Measurements from ENCODE around the gene TTN.

The TTN gene

DNA sequence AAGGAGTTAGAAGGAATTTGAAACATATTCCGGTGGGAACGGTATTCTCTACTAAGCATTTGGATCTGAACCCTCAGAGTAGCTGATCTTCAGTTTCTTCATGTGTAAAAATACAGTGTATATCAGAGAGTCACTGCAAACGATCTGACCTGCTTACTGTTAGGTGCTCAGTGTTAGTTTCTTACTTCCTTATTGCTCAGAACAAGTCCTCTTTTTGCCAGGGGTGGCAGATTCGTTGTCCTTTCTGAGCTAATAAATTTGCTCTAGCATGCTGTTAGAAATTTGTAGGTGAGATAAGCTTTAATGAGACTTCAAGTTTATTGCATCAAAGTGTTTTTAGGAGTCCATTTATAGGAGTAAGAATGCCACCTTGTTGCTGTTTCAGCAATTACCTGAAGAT, 311.2 kb downstream of the TTN start:
- H2AK5ac ChIP-seq (ENCODE audit: low read length, severe bottlenecking) = no peak overlapping the region
- peaks cover 13 to 95% of the 10 kb centered on the region in 2 experiments for H3K36me3 ChIP-seq (ENCODE audit: control insufficient read depth in 1 of 2, insufficient read depth in 2 of 2, low read depth in 1 of 2, low read length in 2 of 2)
- H3K27ac ChIP-seq (ENCODE audit: low read length, poor library complexity, severe bottlenecking) = no peak overlapping the region
- H3K4ac ChIP-seq (ENCODE audit: low read depth in 1 of 2, low read length in 2 of 2) = no peak overlapping the region
- no peak overlapping the region for H3K9ac ChIP-seq (ENCODE audit: low read length)
- no peak overlapping the region for H3K4me2 ChIP-seq (ENCODE audit: low read length, poor library complexity, severe bottlenecking)
- H2BK5ac ChIP-seq (ENCODE audit: low read depth, low read length, poor library complexity, severe bottlenecking) = no peak overlapping the region
- 98% methylated on average over 4 of the region's 4 CpGs for WGBS
- H3K18ac ChIP-seq (ENCODE audit: low read depth in 1 of 2, low read length in 2 of 2) = no peak overlapping the region
- DNase-seq = no peak
- H3K23ac ChIP-seq (ENCODE audit: low read length in 2 of 2) = no peak overlapping the region
- no peaks in the 10 kb centered on the region for H3K27me3 ChIP-seq (ENCODE audit: control insufficient read depth in 1 of 2, insufficient read depth in 1 of 2, low read length in 2 of 2)
- no peaks in the 10 kb centered on the region for H3K4me1 ChIP-seq (ENCODE audit: control insufficient read depth, insufficient read depth, low read depth, low read length)
- no peak overlapping the region for H2BK12ac ChIP-seq (ENCODE audit: low read length in 2 of 2)
- H2BK120ac ChIP-seq (ENCODE audit: low read depth, low read length) = no peak overlapping the region
- no peak overlapping the region for H3K4me3 ChIP-seq (ENCODE audit: insufficient read depth in 1 of 2, low read depth in 1 of 2, low read length in 2 of 2)
- H2AFZ ChIP-seq (ENCODE audit: low read depth, low read length) = no peak overlapping the region
- H3K79me1 ChIP-seq (replicated peaks; ENCODE audit: low read length, poor library complexity, severe bottlenecking) = peaks cover 11% of the 10 kb centered on the region
- H3K14ac ChIP-seq (ENCODE audit: low read length in 2 of 2) = no peak overlapping the region
- no peak overlapping the region for H4K8ac ChIP-seq (ENCODE audit: low read length)
- no peaks in the 10 kb centered on the region for H3K9me3 ChIP-seq (ENCODE audit: control insufficient read depth, low read length)
- H4K91ac ChIP-seq (ENCODE audit: low read length) = no peak overlapping the region
- no peak overlapping the region for H2BK15ac ChIP-seq (ENCODE audit: low read depth, poor library complexity, severe bottlenecking)

DNA sequence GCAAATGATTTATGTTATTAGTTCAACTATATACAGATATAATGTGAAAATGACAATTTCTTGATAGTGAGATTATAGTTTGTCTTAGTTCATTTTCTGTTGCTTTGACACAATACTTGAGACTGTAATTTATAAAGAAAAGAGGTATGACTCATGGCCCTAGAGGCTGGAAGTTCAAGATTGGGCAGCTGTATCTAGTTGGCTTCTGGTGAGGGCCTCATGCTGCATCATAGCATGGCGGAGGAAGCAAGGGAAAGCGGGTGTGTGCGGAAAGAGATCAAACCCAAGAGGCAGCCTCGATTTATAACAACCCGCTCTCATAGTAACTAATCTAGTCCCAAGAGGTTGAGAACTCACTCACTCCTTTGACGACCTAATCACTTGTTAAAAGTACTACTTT, 315.6 kb downstream of the TTN start:
- Histone ChIP-seq H3K27me3 (ENCODE audit: control insufficient read depth in 1 of 2, insufficient read depth in 1 of 2, low read length in 2 of 2) (no peaks in the 10 kb centered on the region), H3K23ac (ENCODE audit: low read length in 2 of 2) (no peak overlapping the region), H4K8ac (ENCODE audit: low read length) (no peak overlapping the region), H2BK15ac (ENCODE audit: low read depth, poor library complexity, severe bottlenecking) (no peak overlapping the region), H3K9me3 (ENCODE audit: control insufficient read depth, low read length) (no peaks in the 10 kb centered on the region), H3K4me1 (ENCODE audit: control insufficient read depth, insufficient read depth, low read depth, low read length) (no peaks in the 10 kb centered on the region), H3K27ac (ENCODE audit: low read length, poor library complexity, severe bottlenecking) (no peak overlapping the region), H2AK5ac (ENCODE audit: low read length, severe bottlenecking) (no peak overlapping the region), H3K36me3 (ENCODE audit: control insufficient read depth in 1 of 2, insufficient read depth in 2 of 2, low read depth in 1 of 2, low read length in 2 of 2) (peaks cover 10 to 78% of the 10 kb centered on the region in 2 experiments), H2BK12ac (ENCODE audit: low read length in 2 of 2) (no peak overlapping the region), H2BK120ac (ENCODE audit: low read depth, low read length) (no peak overlapping the region), H3K79me1 (replicated peaks; ENCODE audit: low read length, poor library complexity, severe bottlenecking) (peaks cover 15% of the 10 kb centered on the region), H3K18ac (ENCODE audit: low read depth in 1 of 2, low read length in 2 of 2) (no peak overlapping the region), H3K14ac (ENCODE audit: low read length in 2 of 2) (no peak overlapping the region), H2BK5ac (ENCODE audit: low read depth, low read length, poor library complexity, severe bottlenecking) (no peak overlapping the region), H3K4me2 (ENCODE audit: low read length, poor library complexity, severe bottlenecking) (no peak overlapping the region), H2AFZ (ENCODE audit: low read depth, low read length) (no peak overlapping the region), H3K4ac (ENCODE audit: low read depth in 1 of 2, low read length in 2 of 2) (no peak overlapping the region), H4K91ac (ENCODE audit: low read length) (no peak overlapping the region), H3K9ac (ENCODE audit: low read length) (no peak overlapping the region), H3K4me3 (ENCODE audit: insufficient read depth in 1 of 2, low read depth in 1 of 2, low read length in 2 of 2) (no peak overlapping the region)
- WGBS = 97% methylated on average over 6 of the region's 6 CpGs
- no peak for DNase-seq

DNA sequence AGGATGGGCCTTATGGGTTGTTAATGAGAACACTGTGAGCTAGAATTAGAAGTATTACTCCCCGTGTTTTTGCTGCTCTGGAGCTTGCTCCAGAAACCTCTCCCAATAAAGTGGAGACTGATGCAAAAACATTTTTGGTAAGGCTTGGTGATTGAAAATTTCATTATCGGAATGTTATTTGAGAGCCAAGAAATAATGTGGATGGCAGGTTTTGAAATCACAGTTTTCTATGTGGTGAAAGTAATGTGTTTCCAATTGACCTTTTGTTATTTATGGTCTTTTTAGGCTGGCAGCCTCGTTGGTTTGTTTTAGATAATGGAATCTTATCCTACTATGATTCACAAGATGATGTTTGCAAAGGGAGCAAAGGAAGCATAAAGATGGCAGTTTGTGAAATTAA, 321.9 kb downstream of the TTN start:
- no peak for DNase-seq
- Histone ChIP-seq H2AFZ (ENCODE audit: low read depth, low read length) (no peak overlapping the region), H3K4me3 (ENCODE audit: insufficient read depth in 1 of 2, low read depth in 1 of 2, low read length in 2 of 2) (peak overlapping the region in 1 of 2 experiments; percentile 57), H3K4me2 (ENCODE audit: low read length, poor library complexity, severe bottlenecking) (no peak overlapping the region), H2BK120ac (ENCODE audit: low read depth, low read length) (no peak overlapping the region), H3K9ac (ENCODE audit: low read length) (no peak overlapping the region), H3K27ac (ENCODE audit: low read length, poor library complexity, severe bottlenecking) (no peak overlapping the region), H3K27me3 (ENCODE audit: control insufficient read depth in 1 of 2, insufficient read depth in 1 of 2, low read length in 2 of 2) (no peaks in the 10 kb centered on the region), H3K23ac (ENCODE audit: low read length in 2 of 2) (no peak overlapping the region), H4K8ac (ENCODE audit: low read length) (no peak overlapping the region), H2BK5ac (ENCODE audit: low read depth, low read length, poor library complexity, severe bottlenecking) (no peak overlapping the region), H2BK15ac (ENCODE audit: low read depth, poor library complexity, severe bottlenecking) (no peak overlapping the region), H3K36me3 (ENCODE audit: control insufficient read depth in 1 of 2, insufficient read depth in 2 of 2, low read depth in 1 of 2, low read length in 2 of 2) (peaks cover 0 to 30% of the 10 kb centered on the region in 2 experiments), H3K9me3 (ENCODE audit: control insufficient read depth, low read length) (no peaks in the 10 kb centered on the region), H3K4me1 (ENCODE audit: control insufficient read depth, insufficient read depth, low read depth, low read length) (peaks cover 4% of the 10 kb centered on the region), H2BK12ac (ENCODE audit: low read length in 2 of 2) (no peak overlapping the region), H3K14ac (ENCODE audit: low read length in 2 of 2) (no peak overlapping the region), H4K91ac (ENCODE audit: low read length) (no peak overlapping the region), H3K79me1 (replicated peaks; ENCODE audit: low read length, poor library complexity, severe bottlenecking) (peaks cover 20% of the 10 kb centered on the region), H2AK5ac (ENCODE audit: low read length, severe bottlenecking) (no peak overlapping the region), H3K18ac (ENCODE audit: low read depth in 1 of 2, low read length in 2 of 2) (no peak overlapping the region), H3K4ac (ENCODE audit: low read depth in 1 of 2, low read length in 2 of 2) (no peak overlapping the region)
- 84% methylated on average over 3 of the region's 3 CpGs for WGBS

DNA sequence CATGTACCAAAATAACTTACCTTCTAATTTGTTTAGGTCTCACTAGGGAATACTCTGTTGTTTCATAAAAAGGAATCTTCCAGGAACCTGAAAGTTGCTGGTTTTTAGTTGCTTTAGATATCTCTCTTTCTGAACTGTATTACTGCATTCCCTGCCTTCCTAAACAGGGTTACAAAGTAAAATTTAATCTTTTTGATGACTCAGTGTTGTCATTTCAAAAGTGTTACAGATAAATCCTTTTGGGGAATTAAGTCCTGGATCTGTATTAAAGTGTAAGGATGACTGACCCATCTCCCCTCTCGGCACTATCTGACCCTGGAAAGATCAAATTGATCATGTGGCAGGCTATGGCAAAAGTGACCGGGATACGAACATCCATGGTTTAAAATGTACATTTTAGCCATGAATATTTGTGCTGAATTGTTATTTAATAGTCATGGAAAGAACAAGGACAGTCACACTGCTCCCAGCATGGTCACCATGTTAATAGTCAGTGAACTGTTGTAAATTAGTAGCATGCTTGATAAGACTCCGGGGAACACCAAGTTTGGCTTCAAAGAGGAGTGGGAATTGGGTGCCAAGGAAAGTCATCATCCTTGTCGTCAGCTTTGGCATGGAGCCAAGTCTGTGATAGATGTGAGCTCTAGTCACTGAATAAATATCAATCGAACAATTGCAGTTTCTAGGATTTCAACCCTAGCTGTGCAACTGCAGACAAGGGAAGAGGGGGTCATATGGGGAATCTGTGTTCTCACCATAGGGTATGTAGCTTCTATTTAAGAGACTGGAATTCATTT, 322.8 kb downstream of the TTN start:
- no peak overlapping the region for H2BK15ac ChIP-seq (ENCODE audit: low read depth, poor library complexity, severe bottlenecking)
- H2BK120ac ChIP-seq (ENCODE audit: low read depth, low read length) = no peak overlapping the region
- H4K8ac ChIP-seq (ENCODE audit: low read length) = no peak overlapping the region
- no peak overlapping the region for H3K27ac ChIP-seq (ENCODE audit: low read length, poor library complexity, severe bottlenecking)
- peaks cover 5% of the 10 kb centered on the region for H3K4me1 ChIP-seq (ENCODE audit: control insufficient read depth, insufficient read depth, low read depth, low read length)
- no peaks in the 10 kb centered on the region for H3K9me3 ChIP-seq (ENCODE audit: control insufficient read depth, low read length)
- peak; percentile 15 for DNase-seq
- H2BK12ac ChIP-seq (ENCODE audit: low read length in 2 of 2) = no peak overlapping the region
- 86% methylated on average over 6 of the region's 6 CpGs for WGBS
- no peak overlapping the region for H2AFZ ChIP-seq (ENCODE audit: low read depth, low read length)
- H2AK5ac ChIP-seq (ENCODE audit: low read length, severe bottlenecking) = no peak overlapping the region
- peaks cover 17% of the 10 kb centered on the region for H3K79me1 ChIP-seq (replicated peaks; ENCODE audit: low read length, poor library complexity, severe bottlenecking)
- no peak overlapping the region for H3K4ac ChIP-seq (ENCODE audit: low read depth in 1 of 2, low read length in 2 of 2)
- no peaks in the 10 kb centered on the region for H3K27me3 ChIP-seq (ENCODE audit: control insufficient read depth in 1 of 2, insufficient read depth in 1 of 2, low read length in 2 of 2)
- H3K23ac ChIP-seq (ENCODE audit: low read length in 2 of 2) = no peak overlapping the region
- no peak overlapping the region for H3K4me2 ChIP-seq (ENCODE audit: low read length, poor library complexity, severe bottlenecking)
- no peak overlapping the region for H2BK5ac ChIP-seq (ENCODE audit: low read depth, low read length, poor library complexity, severe bottlenecking)
- no peak overlapping the region for H3K14ac ChIP-seq (ENCODE audit: low read length in 2 of 2)
- H3K9ac ChIP-seq (ENCODE audit: low read length) = peak overlapping the region; percentile 56
- H3K18ac ChIP-seq (ENCODE audit: low read depth in 1 of 2, low read length in 2 of 2) = no peak overlapping the region
- H4K91ac ChIP-seq (ENCODE audit: low read length) = no peak overlapping the region
- H3K4me3 ChIP-seq (ENCODE audit: insufficient read depth in 1 of 2, low read depth in 1 of 2, low read length in 2 of 2) = peak overlapping the region in 1 of 2 experiments; percentile 57
- H3K36me3 ChIP-seq (ENCODE audit: control insufficient read depth in 1 of 2, insufficient read depth in 2 of 2, low read depth in 1 of 2, low read length in 2 of 2) = peaks cover 0 to 21% of the 10 kb centered on the region in 2 experiments

Measured in mesenchymal stem cell (in vitro differentiated cells and primary cell).